ENCODE measurements around the gene SKOR1.

The SKOR1 gene

GRCh38 chr15:67824976-67825880, at the start of gene SKOR1:
Gene SKOR1 (plus strand): TSS chr15:67825509. CDS start chr15:67825603, 94 bp downstream.
- peak; percentile 64 for DNase-seq (ENCODE audit: low spot score)

GRCh38 chr15:67775998-67776397, 49.3 kb upstream of the SKOR1 start:
- no peak for DNase-seq (ENCODE audit: low spot score)

- peak; percentile 19 for DNase-seq (ENCODE audit: low spot score)
Measured at GRCh38 chr15:67776600-67776999, 48.7 kb upstream of the SKOR1 start.

GRCh38 chr15:67777071-67777470, 48.2 kb upstream of the SKOR1 start:
- DNase-seq (ENCODE audit: low spot score), result no peak

GRCh38 chr15:67777773-67778172, 47.5 kb upstream of the SKOR1 start:
- no peak for DNase-seq (ENCODE audit: low spot score)

GRCh38 chr15:67778968-67779548, 46.3 kb upstream of the SKOR1 start:
- no peak for DNase-seq (ENCODE audit: low spot score)

GRCh38 chr15:67779549-67780111, 45.7 kb upstream of the SKOR1 start:
- no peak for DNase-seq (ENCODE audit: low spot score)

GRCh38 chr15:67781061-67781460, 44.2 kb upstream of the SKOR1 start:
- DNase-seq (ENCODE audit: low spot score), result no peak

GRCh38 chr15:67781907-67782690, 43.2 kb upstream of the SKOR1 start:
- DNase-seq (ENCODE audit: low spot score), result no peak

GRCh38 chr15:67782691-67782991, 42.7 kb upstream of the SKOR1 start:
- no peak for DNase-seq (ENCODE audit: low spot score)

- no peak for DNase-seq (ENCODE audit: low spot score)
Measured at GRCh38 chr15:67783303-67783702, 42.0 kb upstream of the SKOR1 start.

GRCh38 chr15:67784090-67784781, 41.1 kb upstream of the SKOR1 start:
- no peak for DNase-seq (ENCODE audit: low spot score)

GRCh38 chr15:67784856-67785430, 40.4 kb upstream of the SKOR1 start:
- DNase-seq (ENCODE audit: low spot score), result no peak

GRCh38 chr15:67785431-67785830, 39.9 kb upstream of the SKOR1 start:
- DNase-seq (ENCODE audit: low spot score), result no peak

- DNase-seq (ENCODE audit: low spot score), result no peak
Measured at GRCh38 chr15:67786646-67787045, 38.7 kb upstream of the SKOR1 start.

GRCh38 chr15:67788986-67789385, 36.3 kb upstream of the SKOR1 start:
- no peak for DNase-seq (ENCODE audit: low spot score)

GRCh38 chr15:67790610-67791319, 34.5 kb upstream of the SKOR1 start:
- no peak for DNase-seq (ENCODE audit: low spot score)

- no peak for DNase-seq (ENCODE audit: low spot score)
Measured at GRCh38 chr15:67792250-67792942, 32.9 kb upstream of the SKOR1 start.

- DNase-seq (ENCODE audit: low spot score), result no peak
Measured at GRCh38 chr15:67794832-67795574, 30.3 kb upstream of the SKOR1 start.
